ENCODE measurements around the gene RNF112. TPM values are rescaled to one million over a fixed set of nuclear protein-coding genes. Genes with fewer than 3 reads are reported as not detected.

RNF112 gene
- total RNA-seq, 1 experiment from 2014 or later, result 0.10 TPM

GRCh38 chr17:19399750-19400450 lies 11.1 kb upstream of the RNF112 start:
- H3K27me3 ChIP-seq (ENCODE audit: control insufficient read depth, insufficient read depth, low read length), result no peaks in the 10 kb centered on the region
- no peaks in the 10 kb centered on the region for H3K36me3 ChIP-seq (ENCODE audit: control insufficient read depth, insufficient read depth, low read length)
- no TSS peak for BruUV-seq (replicated peaks)
- in situ Hi-C loops (cut with HindIII; ENCODE audit: low pct_unique_long_range_greater_than_20kb, low sequenced_read_pairs) (no loop called here), intact Hi-C loops (cut with micrococcal nuclease; ENCODE audit: unreplicated experiment) (no loop called here)
- CTCF ChIA-PET, result no interaction called here
- POLR2A ChIA-PET, result no interaction called here
- ATAC-seq (no peak), DNase-seq (ENCODE audit: low read depth, low spot score) (no peak)
- no peaks in the 10 kb centered on the region for H3K9me3 ChIP-seq (ENCODE audit: control insufficient read depth, insufficient read depth, low read depth, low read length)
- H3K4me3 ChIP-seq (ENCODE audit: low read depth in 2 of 2, low read length in 2 of 2), result no peak overlapping the region
- no peaks in the 10 kb centered on the region for H3K4me1 ChIP-seq (ENCODE audit: control insufficient read depth, insufficient read depth, low read length)
- H3K27ac ChIP-seq (ENCODE audit: low read length), result no peak overlapping the region
- TF ChIP-seq REST (IDR thresholded peaks at IDR 0.05; ENCODE audit: insufficient read depth in 1 of 2, low read depth in 2 of 2, low read length in 1 of 2) (no peak), CTCF (IDR thresholded peaks at IDR 0.05) (no peak)

GRCh38 chr17:19401321-19402010 lies 9.6 kb upstream of the RNF112 start:
- H3K27me3 ChIP-seq (ENCODE audit: control insufficient read depth, insufficient read depth, low read length), result no peaks in the 10 kb centered on the region
- BruUV-seq (replicated peaks), result no TSS peak
- no peak overlapping the region for H3K4me3 ChIP-seq (ENCODE audit: low read depth in 2 of 2, low read length in 2 of 2)
- ATAC-seq, result no peak
- H3K4me1 ChIP-seq (ENCODE audit: control insufficient read depth, insufficient read depth, low read length), result no peaks in the 10 kb centered on the region
- in situ Hi-C loops (cut with HindIII; ENCODE audit: low pct_unique_long_range_greater_than_20kb, low sequenced_read_pairs), result no loop called here
- POLR2A ChIA-PET, result no interaction called here
- H3K36me3 ChIP-seq (ENCODE audit: control insufficient read depth, insufficient read depth, low read length), result no peaks in the 10 kb centered on the region
- no peak overlapping the region for H3K27ac ChIP-seq (ENCODE audit: low read length)
- TF ChIP-seq SIN3A (IDR thresholded peaks at IDR 0.05; ENCODE audit: borderline replicate concordance, insufficient read depth, low read depth, low read length), result no peak
- no peak for TF ChIP-seq TCF7L2 (IDR thresholded peaks at IDR 0.05; ENCODE audit: low read depth, low read length)
- intact Hi-C loops (cut with micrococcal nuclease; ENCODE audit: unreplicated experiment), result no loop called here
- no peak for DNase-seq (ENCODE audit: low read depth, low spot score)
- H3K9me3 ChIP-seq (ENCODE audit: control insufficient read depth, insufficient read depth, low read depth, low read length), result no peaks in the 10 kb centered on the region
- CTCF ChIA-PET, result interaction anchor here (0.6 kb wide), 1 partner anchor 213 kb away, joined by 7 read pairs; no protein-coding TSS in a partner anchor

- in situ Hi-C loops (cut with HindIII; ENCODE audit: low pct_unique_long_range_greater_than_20kb, low sequenced_read_pairs) (no loop called here), intact Hi-C loops (cut with micrococcal nuclease; ENCODE audit: unreplicated experiment) (no loop called here)
- TF ChIP-seq POLR2AphosphoS5 (IDR thresholded peaks at IDR 0.05; ENCODE audit: low read depth, low read length) (no peak), SIN3A (IDR thresholded peaks at IDR 0.05; ENCODE audit: borderline replicate concordance, insufficient read depth, low read depth, low read length) (no peak), REST (IDR thresholded peaks at IDR 0.05; ENCODE audit: insufficient read depth in 1 of 2, low read depth in 2 of 2, low read length in 1 of 2) (no peak), CTCF (IDR thresholded peaks at IDR 0.05) (no peak), TCF7L2 (IDR thresholded peaks at IDR 0.05; ENCODE audit: low read depth, low read length) (no peak)
- DNase-seq (ENCODE audit: low read depth, low spot score) (no peak), ATAC-seq (no peak)
- Histone ChIP-seq H3K27me3 (ENCODE audit: control insufficient read depth, insufficient read depth, low read length) (no peaks in the 10 kb centered on the region), H3K4me3 (ENCODE audit: low read depth in 2 of 2, low read length in 2 of 2) (no peak overlapping the region), H3K36me3 (ENCODE audit: control insufficient read depth, insufficient read depth, low read length) (no peaks in the 10 kb centered on the region), H3K9me3 (ENCODE audit: control insufficient read depth, insufficient read depth, low read depth, low read length) (no peaks in the 10 kb centered on the region), H3K4me1 (ENCODE audit: control insufficient read depth, insufficient read depth, low read length) (no peaks in the 10 kb centered on the region), H3K27ac (ENCODE audit: low read length) (no peak overlapping the region)
- no TSS peak for BruUV-seq (replicated peaks)
- POLR2A ChIA-PET, result no interaction called here
- CTCF ChIA-PET, result no interaction called here
Observed at GRCh38 chr17:19402171-19402570, 8.9 kb upstream of the RNF112 start.
